AG04449 (cell line): ENCODE data around the gene ATE1.

ENCODE experiments used
- CTCF ChIA-PET: fragments of 350-600 bp; formaldehyde crosslinking; extraction: SDS; loops from one replicate; lab custom pipeline; 2021; ENCODE audit warnings: antibody characterized with exemption; lab: Yijun Ruan, JAX
- POLR2A ChIA-PET: fragments of 400-600, 350-600 bp; formaldehyde crosslinking; extraction: SDS; loops from one replicate; lab custom pipeline; 2020; ENCODE audit warnings: antibody characterized with exemption, inconsistent platforms; lab: Yijun Ruan, JAX
- DNase-seq: peaks from one replicate; pipeline ENCODE4 v3.0.0-alpha.2; 2010; ENCODE audit warnings: low read depth, low spot score
- H3K4me3 ChIP-seq: 2 replicates; pipeline ENCODE4 v1.5.1; 2011; ENCODE audit warnings: low read depth, mild to moderate bottlenecking, control low read depth, low read length
- CTCF ChIP-seq: IDR thresholded peaks from one replicate; pipeline ENCODE4 v1.5.1; 2011; ENCODE audit warnings: mild to moderate bottlenecking, moderate library complexity, low read length, control low read depth, inconsistent platforms; ENCODE audit not compliant: insufficient read depth; ENCODE audit errors: missing control alignments

ATE1 gene

GRCh38 chr10:121796342-121796741 lies 131.5 kb downstream of the ATE1 start:
- no peak overlapping the region for H3K4me3 ChIP-seq
- ChIA-PET POLR2A (no interaction called here), CTCF (interaction anchor here (1.5 kb wide), 1 partner anchor 27 kb away, joined by 3 read pairs; no protein-coding TSS in a partner anchor)
- TF ChIP-seq CTCF, result no peak
- DNase-seq, result no peak

GRCh38 chr10:121792198-121792597 lies 135.6 kb downstream of the ATE1 start:
- TF ChIP-seq CTCF, result no peak
- ChIA-PET CTCF (interaction anchor here (0.9 to 1.5 kb wide), 2 partner anchors 31 to 109 kb away, joined by 3 read pairs; no protein-coding TSS in a partner anchor), POLR2A (no interaction called here)
- no peak for DNase-seq
- no peak overlapping the region for H3K4me3 ChIP-seq

- CTCF ChIA-PET, result interaction anchor here (0.9 to 1.5 kb wide), 2 partner anchors 32 to 109 kb away, joined by 3 read pairs; no protein-coding TSS in a partner anchor
- DNase-seq, result no peak
- no peak overlapping the region for H3K4me3 ChIP-seq
- no peak for TF ChIP-seq CTCF
- POLR2A ChIA-PET, result no interaction called here
Measured at GRCh38 chr10:121791761-121792160, 136.1 kb downstream of the ATE1 start.

- ChIA-PET CTCF (interaction anchor here (1.1 kb wide), 1 partner anchor 33 kb away, joined by 3 read pairs; no protein-coding TSS in a partner anchor), POLR2A (no interaction called here)
- TF ChIP-seq CTCF, result no peak
- no peak for DNase-seq
- H3K4me3 ChIP-seq, result no peak overlapping the region
Measured at GRCh38 chr10:121788717-121789116, 139.1 kb downstream of the ATE1 start.

- H3K4me3 ChIP-seq, result no peak overlapping the region
- DNase-seq, result no peak
- TF ChIP-seq CTCF, result no peak
- ChIA-PET CTCF (interaction anchor here (1.1 kb wide), 1 partner anchor 34 kb away, joined by 3 read pairs; no protein-coding TSS in a partner anchor), POLR2A (no interaction called here)
Measured at GRCh38 chr10:121788115-121788514, 139.7 kb downstream of the ATE1 start.

GRCh38 chr10:121787169-121787568 lies 140.7 kb downstream of the ATE1 start:
- ChIA-PET CTCF (no interaction called here), POLR2A (no interaction called here)
- no peak overlapping the region for H3K4me3 ChIP-seq
- no peak for DNase-seq
- TF ChIP-seq CTCF, result no peak
